SU-DHL-6 (cell line): ENCODE data around the gene DDIT4.

ENCODE experiments used
- H2AFZ ChIP-seq: fragments of 200-600 bp; sonication (generic); 2 replicates; pipeline ENCODE4 v1.6.1; 2014; ENCODE audit warnings: low read depth, mild to moderate bottlenecking, moderate library complexity, mixed read lengths, antibody characterized with exemption, low read length; ENCODE audit not compliant: severe bottlenecking
- H3F3A ChIP-seq: fragments of 200-600 bp; shearing (Covaris generic); 2 replicates; pipeline ENCODE4 v1.6.0; 2016; ENCODE audit warnings: antibody characterized with exemption, mild to moderate bottlenecking; ENCODE audit not compliant: insufficient read depth
- H3K27ac ChIP-seq: fragments of 200-600 bp; sonication (generic); 2 replicates; pipeline ENCODE4 v1.5.1; 2016; ENCODE audit warnings: low read depth, mild to moderate bottlenecking, low read length, moderate library complexity, mixed read lengths
- H3K27me3 ChIP-seq: fragments of 200-600 bp; sonication (generic), shearing (Covaris generic); 2 replicates; pipeline ENCODE4 v1.6.0; 2014; ENCODE audit warnings: mild to moderate bottlenecking, low read length
- H3K36me3 ChIP-seq: fragments of 200-600 bp; sonication (generic); 2 replicates; pipeline ENCODE4 v1.6.1; 2014; ENCODE audit warnings: mild to moderate bottlenecking, low read length, mixed read lengths
- H3K4me2 ChIP-seq: fragments of 300-600, 200-600 bp; shearing (Covaris generic), sonication (generic); 2 replicates; pipeline ENCODE4 v1.6.0; 2014; ENCODE audit warnings: low read length, low read depth, mild to moderate bottlenecking; ENCODE audit not compliant: poor library complexity, severe bottlenecking
- H3K4me3 ChIP-seq: fragments of 200-600 bp; sonication (generic); 2 replicates; pipeline ENCODE4 v1.5.1; 2014; ENCODE audit warnings: antibody characterized with exemption, low read length, mild to moderate bottlenecking, mixed read lengths; ENCODE audit not compliant: insufficient read depth, poor library complexity, severe bottlenecking
- H3K79me2 ChIP-seq: fragments of 200-600 bp; sonication (generic); 2 replicates; pipeline ENCODE4 v1.6.1; 2014; ENCODE audit warnings: mild to moderate bottlenecking, low read length, moderate library complexity; ENCODE audit not compliant: insufficient read depth
- H3K9ac ChIP-seq: fragments of 200-600 bp; sonication (generic); 2 replicates; pipeline ENCODE4 v1.7.0; 2014; ENCODE audit warnings: mild to moderate bottlenecking, low read length
- H3K9me2 ChIP-seq: fragments of 200-600 bp; sonication (generic); replicated peaks from 2 replicates; pipeline ENCODE4 v1.6.1; 2014; ENCODE audit warnings: low read length; ENCODE audit not compliant: insufficient read depth
- H3K9me3 ChIP-seq: fragments of 200-600 bp; sonication (generic); 2 replicates; pipeline ENCODE4 v1.6.1; 2014; ENCODE audit warnings: low read length, mixed read lengths; ENCODE audit not compliant: insufficient read depth
- H4K20me1 ChIP-seq: fragments of 200-600 bp; sonication (generic); 2 replicates; pipeline ENCODE4 v1.6.1; 2014; ENCODE audit warnings: low read depth, mild to moderate bottlenecking, antibody characterized with exemption, low read length, moderate library complexity, mixed read lengths
- EZH2phosphoT487 ChIP-seq: fragments of 200-600 bp; sonication (generic), shearing (Covaris generic); conservative IDR thresholded peaks from 2 replicates; pipeline ENCODE4 v1.6.1; 2018; ENCODE audit warnings: mild to moderate bottlenecking, antibody characterized with exemption, low read length, moderate library complexity, mixed read lengths
- TF ChIP-seq, protein P1 (sequence below): fragments of 200-600 bp; sonication (generic); IDR thresholded peaks from one replicate; pipeline ENCODE4 v1.5.1; 2017; ENCODE audit warnings: antibody characterized with exemption, mild to moderate bottlenecking, low read length, moderate library complexity; ENCODE audit not compliant: insufficient read depth, poor library complexity, severe bottlenecking

The DDIT4 gene

DNA sequence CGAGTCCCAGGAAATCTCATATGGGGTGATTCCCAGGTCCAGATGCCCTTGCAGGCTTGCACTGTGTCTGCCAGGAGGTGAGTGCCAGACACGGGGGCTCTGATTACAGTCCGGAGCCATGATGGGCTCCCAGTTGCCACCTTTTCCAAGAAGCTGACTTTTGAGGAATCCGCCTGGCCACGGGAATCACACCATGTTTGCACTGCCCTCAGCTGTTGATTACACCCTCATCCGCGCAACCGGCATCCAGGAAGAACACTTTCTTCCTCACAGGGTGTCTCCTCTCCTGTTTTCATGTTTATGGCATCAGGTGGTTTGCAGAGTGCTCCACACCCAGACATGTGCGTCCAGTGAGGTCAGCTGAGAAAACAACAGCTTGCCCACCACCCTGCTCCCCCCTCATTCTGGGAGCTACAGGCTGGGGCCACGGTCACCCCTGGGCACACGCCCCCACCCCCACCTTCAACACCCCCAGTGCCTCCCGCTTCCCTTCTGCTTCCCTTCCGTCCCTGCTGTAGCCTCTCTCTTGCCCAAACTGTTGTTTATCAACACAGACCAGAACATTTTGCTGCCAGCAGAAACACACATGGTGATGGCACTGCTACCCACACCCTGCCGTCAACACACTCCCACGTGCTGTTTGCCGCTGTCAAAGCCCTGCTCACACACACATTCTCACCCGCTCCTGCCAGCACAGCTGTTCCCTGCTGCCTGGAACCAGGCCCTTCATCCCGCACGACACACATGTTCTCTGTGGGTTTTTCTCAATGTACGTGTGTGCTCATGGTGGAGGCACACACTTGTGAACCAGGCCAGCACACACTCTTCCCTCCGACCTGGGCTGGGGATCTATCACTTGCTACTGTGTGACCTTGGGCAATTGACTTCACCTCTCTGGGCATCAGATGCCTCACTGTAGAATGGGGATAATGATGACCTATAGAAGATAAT lies 35.8 kb downstream of the DDIT4 start:
- TF ChIP-seq EZH2phosphoT487, result no peak
- TF ChIP-seq, protein P1, sequence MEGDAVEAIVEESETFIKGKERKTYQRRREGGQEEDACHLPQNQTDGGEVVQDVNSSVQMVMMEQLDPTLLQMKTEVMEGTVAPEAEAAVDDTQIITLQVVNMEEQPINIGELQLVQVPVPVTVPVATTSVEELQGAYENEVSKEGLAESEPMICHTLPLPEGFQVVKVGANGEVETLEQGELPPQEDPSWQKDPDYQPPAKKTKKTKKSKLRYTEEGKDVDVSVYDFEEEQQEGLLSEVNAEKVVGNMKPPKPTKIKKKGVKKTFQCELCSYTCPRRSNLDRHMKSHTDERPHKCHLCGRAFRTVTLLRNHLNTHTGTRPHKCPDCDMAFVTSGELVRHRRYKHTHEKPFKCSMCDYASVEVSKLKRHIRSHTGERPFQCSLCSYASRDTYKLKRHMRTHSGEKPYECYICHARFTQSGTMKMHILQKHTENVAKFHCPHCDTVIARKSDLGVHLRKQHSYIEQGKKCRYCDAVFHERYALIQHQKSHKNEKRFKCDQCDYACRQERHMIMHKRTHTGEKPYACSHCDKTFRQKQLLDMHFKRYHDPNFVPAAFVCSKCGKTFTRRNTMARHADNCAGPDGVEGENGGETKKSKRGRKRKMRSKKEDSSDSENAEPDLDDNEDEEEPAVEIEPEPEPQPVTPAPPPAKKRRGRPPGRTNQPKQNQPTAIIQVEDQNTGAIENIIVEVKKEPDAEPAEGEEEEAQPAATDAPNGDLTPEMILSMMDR, result no peak
- H3K36me3 ChIP-seq, result no peaks in the 10 kb centered on the region
- no peak overlapping the region for H2AFZ ChIP-seq
- no peak overlapping the region for H3K9ac ChIP-seq
- no peak overlapping the region for H3K27ac ChIP-seq
- H3K4me2 ChIP-seq, result no peak overlapping the region
- H3K9me3 ChIP-seq, result no peaks in the 10 kb centered on the region
- H3K4me3 ChIP-seq, result no peak overlapping the region
- no peaks in the 10 kb centered on the region for H4K20me1 ChIP-seq
- no peaks in the 10 kb centered on the region for H3K27me3 ChIP-seq
- H3K79me2 ChIP-seq, result no peaks in the 10 kb centered on the region
- H3K9me2 ChIP-seq, result no peaks in the 10 kb centered on the region
- H3F3A ChIP-seq, result no peaks in the 10 kb centered on the region

DNA sequence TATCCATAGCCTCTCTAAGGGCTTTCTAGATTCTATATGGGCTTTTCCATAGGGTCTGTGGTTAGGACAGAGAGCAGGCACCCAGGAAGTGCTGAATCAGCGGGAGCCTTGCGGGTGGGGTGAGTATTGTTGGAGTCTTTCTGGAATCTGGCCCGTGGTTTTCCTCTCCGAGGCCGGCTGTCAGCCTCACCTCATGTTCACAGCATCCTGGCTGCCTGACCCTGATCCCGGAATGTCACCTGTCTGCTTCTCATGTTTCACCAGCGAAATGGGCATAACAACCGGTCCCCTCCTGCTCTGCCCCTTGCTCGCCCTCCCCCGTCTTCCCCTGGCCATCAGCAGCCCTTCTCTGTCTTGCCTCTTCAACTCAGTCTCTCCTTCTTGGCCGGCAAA lies 36.5 kb downstream of the DDIT4 start:
- no peaks in the 10 kb centered on the region for H3F3A ChIP-seq
- H3K9me3 ChIP-seq, result no peaks in the 10 kb centered on the region
- no peak overlapping the region for H3K27ac ChIP-seq
- H3K9ac ChIP-seq, result no peak overlapping the region
- H3K9me2 ChIP-seq, result no peaks in the 10 kb centered on the region
- H3K79me2 ChIP-seq, result no peaks in the 10 kb centered on the region
- TF ChIP-seq, protein P1, result no peak
- no peak overlapping the region for H3K4me2 ChIP-seq
- no peaks in the 10 kb centered on the region for H3K27me3 ChIP-seq
- no peak overlapping the region for H2AFZ ChIP-seq
- H3K4me3 ChIP-seq, result no peak overlapping the region
- H3K36me3 ChIP-seq, result no peaks in the 10 kb centered on the region
- H4K20me1 ChIP-seq, result no peaks in the 10 kb centered on the region

DNA sequence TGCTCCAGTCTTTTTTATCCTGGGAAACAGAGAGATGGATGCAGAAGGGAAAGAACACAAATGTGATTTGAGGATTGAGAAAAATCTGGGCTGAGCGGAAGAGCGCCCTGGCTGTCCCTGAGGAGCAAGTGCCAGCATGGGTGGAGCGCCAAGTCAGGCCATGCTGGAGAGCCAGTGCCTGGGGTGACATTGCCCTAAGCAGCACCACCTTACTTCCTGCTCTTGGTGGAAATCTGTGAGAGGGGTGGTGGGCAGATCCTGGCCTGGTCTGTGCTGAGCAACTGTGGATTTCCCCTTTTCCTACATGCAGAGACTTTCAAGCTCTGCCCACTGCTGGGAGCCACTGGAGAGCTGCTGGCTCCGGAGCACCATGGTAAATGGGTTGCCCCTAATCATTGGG lies 36.9 kb downstream of the DDIT4 start:
- H3K79me2 ChIP-seq, result no peaks in the 10 kb centered on the region
- H3K9ac ChIP-seq, result no peak overlapping the region
- H3K4me3 ChIP-seq, result no peak overlapping the region
- H3K27me3 ChIP-seq, result no peaks in the 10 kb centered on the region
- H3K9me3 ChIP-seq, result no peaks in the 10 kb centered on the region
- H3K4me2 ChIP-seq, result no peak overlapping the region
- no peaks in the 10 kb centered on the region for H4K20me1 ChIP-seq
- H3K27ac ChIP-seq, result no peak overlapping the region
- H3F3A ChIP-seq, result no peaks in the 10 kb centered on the region
- H3K9me2 ChIP-seq, result no peaks in the 10 kb centered on the region
- H2AFZ ChIP-seq, result no peak overlapping the region
- H3K36me3 ChIP-seq, result no peaks in the 10 kb centered on the region
- TF ChIP-seq, protein P1, result no peak
- no peak for TF ChIP-seq EZH2phosphoT487
